A549 (cell line): Measurements from ENCODE around the gene STRADA.

Source experiments
- POLR2A ChIP-seq: IDR thresholded peaks from 2 replicates; pipeline ENCODE4 v1.6.1; 2012; ENCODE audit warnings: mild to moderate bottlenecking, low read length
- RCOR1 ChIP-seq: fragments of 150-350 bp; IDR thresholded peaks from 2 replicates; pipeline ENCODE4 v1.6.1; 2014; ENCODE audit warnings: antibody characterized with exemption, low read length, low read depth
- RNF2 ChIP-seq: fragments of 200-600 bp; sonication (generic); IDR thresholded peaks from 2 replicates; pipeline ENCODE4 v1.6.1; 2016; ENCODE audit warnings: low read depth, mild to moderate bottlenecking, antibody characterized with exemption, moderate library complexity, borderline replicate concordance

GRCh38 chr17:63704259-63704576 lies 37.4 kb downstream of the STRADA start:
- TF ChIP-seq RNF2, result no peak
- TF ChIP-seq POLR2A, result no peak
- TF ChIP-seq RCOR1, result no peak
